ENCODE results near the gene CALD1.

DNA sequence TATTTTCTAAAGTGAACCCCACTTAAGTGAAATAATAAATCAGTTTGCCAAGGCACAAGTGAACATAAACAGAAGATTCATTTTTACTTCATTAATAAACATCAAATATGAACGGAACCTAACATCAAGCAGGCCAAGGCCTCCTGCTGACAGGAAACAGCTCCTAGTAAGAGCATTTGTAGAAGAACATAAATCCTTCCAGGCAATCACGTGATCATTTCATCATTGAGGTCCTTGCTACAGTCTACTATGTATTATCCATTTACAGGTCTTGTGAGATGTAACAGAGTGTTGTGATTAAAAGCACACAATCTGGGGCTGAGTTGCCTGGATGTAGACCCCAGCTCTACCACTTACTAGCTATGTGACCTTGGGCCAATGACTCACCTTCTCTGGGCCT, 70.6 kb downstream of the CALD1 start:
- TF ChIP-seq CTCF (IDR thresholded peaks at IDR 0.05; ENCODE audit: low read length) = no peak
- TF ChIP-seq EZH2 (IDR thresholded peaks at IDR 0.05; ENCODE audit: borderline replicate concordance, low read length) = no peak

All from OCI-LY1 (cell line).